MM.1S (cell line): ENCODE measurements around the gene ADCY9.

Source experiments
- EZH2 ChIP-seq: fragments of 300-600 bp; sonication (generic); optimal IDR thresholded peaks from 2 replicates; pipeline ENCODE3; 2017; ENCODE audit warnings: low read depth, mild to moderate bottlenecking, antibody characterized with exemption, low read length, mixed read lengths
- EZH2phosphoT487 ChIP-seq: fragments of 300-600 bp; sonication (generic); IDR thresholded peaks from 2 replicates; pipeline ENCODE4 v1.6.1; 2018; ENCODE audit warnings: antibody characterized with exemption, low read length
- TF ChIP-seq, protein P1 (sequence below): fragments of 300-600 bp; sonication (generic); IDR thresholded peaks from 2 replicates; pipeline ENCODE4 v1.5.1; 2016; ENCODE audit warnings: antibody characterized with exemption, low read length, mixed read lengths

- TF ChIP-seq, protein P1, sequence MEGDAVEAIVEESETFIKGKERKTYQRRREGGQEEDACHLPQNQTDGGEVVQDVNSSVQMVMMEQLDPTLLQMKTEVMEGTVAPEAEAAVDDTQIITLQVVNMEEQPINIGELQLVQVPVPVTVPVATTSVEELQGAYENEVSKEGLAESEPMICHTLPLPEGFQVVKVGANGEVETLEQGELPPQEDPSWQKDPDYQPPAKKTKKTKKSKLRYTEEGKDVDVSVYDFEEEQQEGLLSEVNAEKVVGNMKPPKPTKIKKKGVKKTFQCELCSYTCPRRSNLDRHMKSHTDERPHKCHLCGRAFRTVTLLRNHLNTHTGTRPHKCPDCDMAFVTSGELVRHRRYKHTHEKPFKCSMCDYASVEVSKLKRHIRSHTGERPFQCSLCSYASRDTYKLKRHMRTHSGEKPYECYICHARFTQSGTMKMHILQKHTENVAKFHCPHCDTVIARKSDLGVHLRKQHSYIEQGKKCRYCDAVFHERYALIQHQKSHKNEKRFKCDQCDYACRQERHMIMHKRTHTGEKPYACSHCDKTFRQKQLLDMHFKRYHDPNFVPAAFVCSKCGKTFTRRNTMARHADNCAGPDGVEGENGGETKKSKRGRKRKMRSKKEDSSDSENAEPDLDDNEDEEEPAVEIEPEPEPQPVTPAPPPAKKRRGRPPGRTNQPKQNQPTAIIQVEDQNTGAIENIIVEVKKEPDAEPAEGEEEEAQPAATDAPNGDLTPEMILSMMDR: no peak
- TF ChIP-seq EZH2 (no peak), EZH2phosphoT487 (no peak)
Observed at GRCh38 chr16:4094127-4094773, 22.0 kb downstream of the ADCY9 start.
